22Rv1 (cell line): ENCODE data around the gene SLC20A1.

Source experiments
- ZFX ChIP-seq: fragments of 450-650 bp; IDR thresholded peaks from 2 replicates; pipeline ENCODE4 v1.6.1; 2017; ENCODE audit warnings: antibody characterized with exemption, borderline replicate concordance
- TF ChIP-seq, protein P1 (sequence below): fragments of 450-650 bp; IDR thresholded peaks from 2 replicates; pipeline ENCODE4 v1.5.1; 2017; ENCODE audit warnings: mild to moderate bottlenecking

GRCh38 chr2:112604952-112605351 lies 40.8 kb upstream of the SLC20A1 start:
- TF ChIP-seq, protein P1, sequence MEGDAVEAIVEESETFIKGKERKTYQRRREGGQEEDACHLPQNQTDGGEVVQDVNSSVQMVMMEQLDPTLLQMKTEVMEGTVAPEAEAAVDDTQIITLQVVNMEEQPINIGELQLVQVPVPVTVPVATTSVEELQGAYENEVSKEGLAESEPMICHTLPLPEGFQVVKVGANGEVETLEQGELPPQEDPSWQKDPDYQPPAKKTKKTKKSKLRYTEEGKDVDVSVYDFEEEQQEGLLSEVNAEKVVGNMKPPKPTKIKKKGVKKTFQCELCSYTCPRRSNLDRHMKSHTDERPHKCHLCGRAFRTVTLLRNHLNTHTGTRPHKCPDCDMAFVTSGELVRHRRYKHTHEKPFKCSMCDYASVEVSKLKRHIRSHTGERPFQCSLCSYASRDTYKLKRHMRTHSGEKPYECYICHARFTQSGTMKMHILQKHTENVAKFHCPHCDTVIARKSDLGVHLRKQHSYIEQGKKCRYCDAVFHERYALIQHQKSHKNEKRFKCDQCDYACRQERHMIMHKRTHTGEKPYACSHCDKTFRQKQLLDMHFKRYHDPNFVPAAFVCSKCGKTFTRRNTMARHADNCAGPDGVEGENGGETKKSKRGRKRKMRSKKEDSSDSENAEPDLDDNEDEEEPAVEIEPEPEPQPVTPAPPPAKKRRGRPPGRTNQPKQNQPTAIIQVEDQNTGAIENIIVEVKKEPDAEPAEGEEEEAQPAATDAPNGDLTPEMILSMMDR = no peak
- TF ChIP-seq ZFX = no peak
